Kidney capillary endothelial cell (primary cell): ENCODE measurements around the gene OR52B2.
"Not testable (repeated sequence)": the region's sequence is repeated elsewhere in the genome, so short reads cannot be mapped to it uniquely, and the experiment has no call there.

Experiments used
- DNase-seq: peaks from one replicate; pipeline ENCODE4 v3.0.0-alpha.2; 2018; ENCODE audit warnings: low spot score

Gene OR52B2

DNA sequence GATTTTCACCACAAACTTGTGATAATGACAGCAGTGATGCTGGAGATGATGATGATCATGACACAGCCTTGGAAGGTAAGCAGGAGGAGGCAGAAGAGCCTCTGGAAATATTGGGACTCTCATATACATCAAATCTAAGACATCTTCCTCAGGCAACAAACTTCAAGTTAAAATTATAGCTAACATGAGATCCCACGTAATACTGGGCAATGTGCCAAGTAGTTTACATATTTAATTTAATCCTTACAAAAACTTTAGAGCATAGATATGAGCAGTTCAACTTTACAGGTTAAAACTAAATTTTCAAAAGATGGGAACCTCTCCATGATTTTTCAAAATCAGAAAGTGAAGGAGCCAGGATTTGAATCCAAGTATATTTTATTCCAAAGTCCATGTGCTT is 19.0 kb downstream of the OR52B2 start:
- DNase-seq = no peak

- DNase-seq = not testable (repeated sequence)
Measured at GRCh38 chr11:6143737-6144136, 26.4 kb downstream of the OR52B2 start.

DNA sequence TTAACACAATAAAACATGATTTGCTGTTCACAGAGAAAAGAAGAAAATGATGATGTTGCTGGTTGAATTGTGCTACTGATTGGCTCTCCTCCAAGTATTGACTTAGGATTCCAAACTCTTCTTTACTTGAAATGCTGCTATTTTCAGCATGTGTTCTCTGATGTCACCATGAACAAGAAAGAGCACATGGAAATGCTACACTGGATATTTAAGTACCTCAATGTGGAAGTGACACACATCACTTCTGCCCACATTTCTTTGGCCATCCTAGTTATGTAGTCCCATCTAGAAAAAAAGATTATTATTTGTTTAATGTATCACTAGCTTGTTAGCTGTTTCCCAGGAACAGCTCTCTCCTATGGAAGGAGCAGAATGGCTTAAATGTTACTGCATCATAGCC is 27.2 kb downstream of the OR52B2 start:
- DNase-seq = no peak

GRCh38 chr11:6135936-6136335 is 34.2 kb downstream of the OR52B2 start:
- DNase-seq = not testable (repeated sequence)

DNA sequence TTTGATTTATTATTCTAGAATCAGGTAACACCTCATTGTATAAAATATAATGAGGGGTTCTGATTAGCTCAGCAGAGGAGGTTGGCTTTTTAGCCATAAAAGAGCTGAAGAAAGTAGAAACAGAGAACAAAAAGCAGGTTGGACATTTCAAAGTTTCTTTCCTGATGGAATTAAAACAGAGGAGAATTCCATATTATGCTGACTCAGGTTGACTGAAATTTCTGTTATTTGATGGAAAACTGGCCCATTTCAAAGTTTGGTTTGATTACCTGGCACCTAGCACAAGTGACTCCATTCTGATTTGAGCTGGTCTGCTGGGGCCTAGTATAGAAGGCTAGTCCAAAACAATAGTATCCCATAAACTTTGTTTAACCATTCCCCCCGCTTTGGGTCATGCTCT is 37.7 kb downstream of the OR52B2 start:
- DNase-seq = no peak

GRCh38 chr11:6129635-6130034 is 40.5 kb downstream of the OR52B2 start:
- no peak for DNase-seq

DNA sequence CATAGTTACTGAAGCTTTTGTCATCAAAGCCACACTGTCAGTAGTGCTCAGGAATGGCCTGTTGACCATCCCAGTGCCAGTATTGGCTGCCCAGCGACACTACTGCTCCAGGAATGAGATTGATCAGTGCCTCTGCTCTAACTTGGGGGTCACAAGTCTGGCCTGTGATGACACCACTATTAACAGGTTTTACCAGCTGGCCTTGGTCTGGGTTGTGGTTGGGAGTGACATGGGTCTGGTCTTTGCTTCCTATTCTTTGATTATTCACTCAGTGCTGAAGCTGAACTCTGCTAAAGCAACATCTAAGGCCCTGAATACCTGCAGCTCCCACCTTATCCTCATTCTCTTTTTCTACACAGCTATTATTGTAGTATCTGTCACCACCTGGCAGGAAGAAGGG is 41.1 kb downstream of the OR52B2 start:
- no peak for DNase-seq

DNA sequence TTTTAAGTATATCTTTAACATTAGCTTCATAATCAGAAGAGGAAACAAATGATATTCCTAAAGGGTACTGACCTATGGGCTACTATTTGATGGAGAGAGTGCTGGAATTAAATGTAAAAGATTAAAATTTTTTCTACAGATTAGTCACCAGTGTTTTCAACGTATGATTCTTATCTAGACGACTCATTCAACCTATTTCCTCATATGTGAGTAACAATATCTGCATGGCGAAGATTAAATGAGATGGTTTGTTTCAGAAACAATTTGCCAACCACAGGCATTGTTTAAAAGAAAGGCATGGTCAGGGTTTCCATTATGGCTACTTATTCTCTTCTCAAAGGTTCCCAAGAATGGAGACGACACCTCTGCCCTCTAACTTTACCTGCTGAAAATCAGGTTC is 42.2 kb downstream of the OR52B2 start:
- peak; percentile 68 for DNase-seq

DNA sequence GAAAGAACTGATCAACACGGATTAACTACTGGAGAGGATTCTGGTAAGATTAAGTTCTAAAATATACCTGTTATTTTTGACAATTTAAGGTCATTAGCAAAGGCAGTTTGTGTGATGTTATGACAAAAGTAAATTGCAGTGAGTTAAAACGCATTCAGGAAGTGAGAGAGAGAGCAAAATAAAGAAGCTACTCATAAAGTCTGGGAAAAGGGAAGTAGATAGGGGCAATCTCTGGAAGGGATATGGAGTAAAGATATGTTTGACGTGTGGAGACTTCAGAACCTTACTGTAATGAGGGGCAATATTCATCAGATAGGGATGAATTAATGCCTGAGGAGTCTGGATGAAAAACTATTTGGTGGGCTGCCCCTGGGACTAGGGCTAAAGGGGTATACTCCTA is 45.9 kb downstream of the OR52B2 start:
- no peak for DNase-seq
